Endothelial cell of umbilical vein (primary cell): Measurements from ENCODE around the gene CASK.

ENCODE experiments used
- POLR2A ChIP-seq: IDR thresholded peaks from 2 replicates; pipeline ENCODE4 v1.6.1; 2012; ENCODE audit warnings: low read depth, mild to moderate bottlenecking, control low read depth, low read length
- POLR2AphosphoS5 ChIP-seq: IDR thresholded peaks from 2 replicates; pipeline ENCODE4 v1.6.1; 2012; ENCODE audit warnings: low read depth, mild to moderate bottlenecking, control low read depth, low read length, moderate library complexity; ENCODE audit not compliant: insufficient read depth
- TF ChIP-seq, protein P1 (sequence below), 2 donors: IDR thresholded peaks; 1 replicate in 1 of 2; 2 replicates in 1 of 2; pipeline ENCODE4 v1.5.1; 2011; ENCODE audit warnings: low read length in 2 of 2, mild to moderate bottlenecking in 2 of 2, moderate library complexity in 2 of 2, control low read depth in 1 of 2, inconsistent platforms in 1 of 2, low read depth in 1 of 2; ENCODE audit not compliant: insufficient read depth in 1 of 2; ENCODE audit errors: extremely low read depth in 1 of 2

- TF ChIP-seq, protein P1, sequence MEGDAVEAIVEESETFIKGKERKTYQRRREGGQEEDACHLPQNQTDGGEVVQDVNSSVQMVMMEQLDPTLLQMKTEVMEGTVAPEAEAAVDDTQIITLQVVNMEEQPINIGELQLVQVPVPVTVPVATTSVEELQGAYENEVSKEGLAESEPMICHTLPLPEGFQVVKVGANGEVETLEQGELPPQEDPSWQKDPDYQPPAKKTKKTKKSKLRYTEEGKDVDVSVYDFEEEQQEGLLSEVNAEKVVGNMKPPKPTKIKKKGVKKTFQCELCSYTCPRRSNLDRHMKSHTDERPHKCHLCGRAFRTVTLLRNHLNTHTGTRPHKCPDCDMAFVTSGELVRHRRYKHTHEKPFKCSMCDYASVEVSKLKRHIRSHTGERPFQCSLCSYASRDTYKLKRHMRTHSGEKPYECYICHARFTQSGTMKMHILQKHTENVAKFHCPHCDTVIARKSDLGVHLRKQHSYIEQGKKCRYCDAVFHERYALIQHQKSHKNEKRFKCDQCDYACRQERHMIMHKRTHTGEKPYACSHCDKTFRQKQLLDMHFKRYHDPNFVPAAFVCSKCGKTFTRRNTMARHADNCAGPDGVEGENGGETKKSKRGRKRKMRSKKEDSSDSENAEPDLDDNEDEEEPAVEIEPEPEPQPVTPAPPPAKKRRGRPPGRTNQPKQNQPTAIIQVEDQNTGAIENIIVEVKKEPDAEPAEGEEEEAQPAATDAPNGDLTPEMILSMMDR (IDR thresholded peaks at IDR 0.05; ENCODE audit: extremely low read depth in 1 of 2, insufficient read depth in 1 of 2, low read depth in 1 of 2, low read length in 2 of 2): no peak
- no peak for TF ChIP-seq POLR2A
- TF ChIP-seq POLR2AphosphoS5: no peak
Measured at GRCh38 chrX:41692162-41692749, 231.1 kb downstream of the CASK start.
